HepG2 (cell line): ENCODE results near the gene INHBB. TPM values are rescaled to one million over a fixed set of nuclear protein-coding genes. Genes with fewer than 3 reads are reported as not detected.
A peak's percentile ranks its signal among the peaks of the same experiment; 100 is the strongest.

Source experiments
- CEBPB ChIP-seq: IDR thresholded peaks from 2 replicates; pipeline ENCODE4 v1.6.1; 2011; ENCODE audit warnings: low read depth, low read length, improper control_type of control experiment, borderline replicate concordance
- FOSL2 ChIP-seq: sonication (generic); formaldehyde crosslinking; IDR thresholded peaks from 2 replicates; pipeline ENCODE4 v1.4.0; 2020; ENCODE audit warnings: missing genetic modification reagents
- HDAC1 ChIP-seq: sonication (generic); formaldehyde crosslinking; IDR thresholded peaks from 2 replicates; pipeline ENCODE4 v1.5.1; 2020; ENCODE audit warnings: mild to moderate bottlenecking, missing genetic modification reagents
- HNRNPH1 ChIP-seq: fragments of 200-400 bp; formaldehyde crosslinking; optimal IDR thresholded peaks from 2 replicates; pipeline ENCODE3; 2017; ENCODE audit warnings: mild to moderate bottlenecking, low read depth, low read length
- PAX8 ChIP-seq: sonication (generic); formaldehyde crosslinking; IDR thresholded peaks from 2 replicates; pipeline ENCODE4 v1.8.0; 2022; ENCODE audit warnings: mild to moderate bottlenecking, missing genetic modification reagents, borderline replicate concordance
- SMAD9 ChIP-seq: sonication (generic); formaldehyde crosslinking; IDR thresholded peaks from 2 replicates; pipeline ENCODE4 v1.5.1; 2020; ENCODE audit warnings: mild to moderate bottlenecking, missing genetic modification reagents
- XRCC5 ChIP-seq: fragments of 200-400 bp; formaldehyde crosslinking; optimal IDR thresholded peaks from 2 replicates; pipeline ENCODE3; 2017; ENCODE audit warnings: mild to moderate bottlenecking, low read length
- ZFP36L2 ChIP-seq: sonication (generic); formaldehyde crosslinking; IDR thresholded peaks from 2 replicates; pipeline ENCODE4 v1.4.0; 2020; ENCODE audit warnings: missing genetic modification reagents
- ZMYM2 ChIP-seq: sonication (generic); formaldehyde crosslinking; IDR thresholded peaks from 2 replicates; pipeline ENCODE4 v1.8.0; 2022; ENCODE audit warnings: mild to moderate bottlenecking, missing genetic modification reagents
- ZNF296 ChIP-seq: sonication (generic); formaldehyde crosslinking; conservative IDR thresholded peaks from 2 replicates; pipeline ENCODE4 v1.5.0; 2020; ENCODE audit warnings: mild to moderate bottlenecking, missing genetic modification reagents
- ZNF777 ChIP-seq: sonication (generic); formaldehyde crosslinking; IDR thresholded peaks from 2 replicates; pipeline ENCODE4 v1.4.0; 2020; ENCODE audit warnings: missing genetic modification reagents
- polyA plus RNA-seq, 8 experiments: library from polyadenylated mRNA; depleted of rRNA in 3 of 8; stranded (reverse) in 7 of 8; unstranded in 1 of 8; fragments of >200 nt; fragmentation: Illumina TruSeq in 4 of 8; extraction: Trizol in 4 of 8; gene quantifications; 2 replicates each; pipeline versions ENCODE4 v1.2.1 to v1.2.3, GENCODE V29; 2011 to 2016; ENCODE audit warnings: low read depth in 4 of 8, missing spikeins in 1 of 8, mixed read lengths in 1 of 8; ENCODE audit not compliant: insufficient read depth in 1 of 8
- total RNA-seq, 5 experiments: library from RNA; depleted of rRNA; stranded (reverse); fragments of >200 nt; fragmentation: Illumina TruSeq; extraction: Trizol; gene quantifications; 2 replicates each; pipeline ENCODE4 v1.2.3, GENCODE V29; 2016; ENCODE audit warnings: low read depth in 1 of 5
- TF ChIP-seq, protein P1 (sequence below): IDR thresholded peaks from 2 replicates; pipeline ENCODE4 v1.4.0; 2020; ENCODE audit warnings: mild to moderate bottlenecking, missing genetic modification reagents
- TF ChIP-seq, protein P2 (sequence below): sonication (generic); formaldehyde crosslinking; IDR thresholded peaks from 2 replicates; pipeline ENCODE4 v1.8.0; 2022; ENCODE audit warnings: mild to moderate bottlenecking, missing genetic modification reagents, moderate library complexity
- TF ChIP-seq, protein P3 (sequence below): sonication (generic); formaldehyde crosslinking; conservative IDR thresholded peaks from 2 replicates; pipeline ENCODE4 v1.4.0; 2020; ENCODE audit warnings: missing genetic modification reagents
- TF ChIP-seq, protein P4 (sequence below): sonication (generic); formaldehyde crosslinking; IDR thresholded peaks from 2 replicates; pipeline ENCODE4 v1.4.0; 2020; ENCODE audit warnings: mild to moderate bottlenecking, missing genetic modification reagents
- TF ChIP-seq, protein P5 (sequence below): sonication (generic); formaldehyde crosslinking; IDR thresholded peaks from 2 replicates; pipeline ENCODE4 v1.4.0; 2020; ENCODE audit warnings: missing genetic modification reagents, borderline replicate concordance
- TF ChIP-seq, protein P6 (sequence below): sonication (generic); formaldehyde crosslinking; IDR thresholded peaks from 2 replicates; pipeline ENCODE4 v1.5.0; 2020; ENCODE audit warnings: mild to moderate bottlenecking, missing genetic modification reagents

The INHBB gene
- total and polyA plus RNA-seq, 2 of the 13 experiments (the other 11 are each of a cell fraction or from before 2014, with no cell fraction given), result 0.20 to 1.7 TPM

DNA sequence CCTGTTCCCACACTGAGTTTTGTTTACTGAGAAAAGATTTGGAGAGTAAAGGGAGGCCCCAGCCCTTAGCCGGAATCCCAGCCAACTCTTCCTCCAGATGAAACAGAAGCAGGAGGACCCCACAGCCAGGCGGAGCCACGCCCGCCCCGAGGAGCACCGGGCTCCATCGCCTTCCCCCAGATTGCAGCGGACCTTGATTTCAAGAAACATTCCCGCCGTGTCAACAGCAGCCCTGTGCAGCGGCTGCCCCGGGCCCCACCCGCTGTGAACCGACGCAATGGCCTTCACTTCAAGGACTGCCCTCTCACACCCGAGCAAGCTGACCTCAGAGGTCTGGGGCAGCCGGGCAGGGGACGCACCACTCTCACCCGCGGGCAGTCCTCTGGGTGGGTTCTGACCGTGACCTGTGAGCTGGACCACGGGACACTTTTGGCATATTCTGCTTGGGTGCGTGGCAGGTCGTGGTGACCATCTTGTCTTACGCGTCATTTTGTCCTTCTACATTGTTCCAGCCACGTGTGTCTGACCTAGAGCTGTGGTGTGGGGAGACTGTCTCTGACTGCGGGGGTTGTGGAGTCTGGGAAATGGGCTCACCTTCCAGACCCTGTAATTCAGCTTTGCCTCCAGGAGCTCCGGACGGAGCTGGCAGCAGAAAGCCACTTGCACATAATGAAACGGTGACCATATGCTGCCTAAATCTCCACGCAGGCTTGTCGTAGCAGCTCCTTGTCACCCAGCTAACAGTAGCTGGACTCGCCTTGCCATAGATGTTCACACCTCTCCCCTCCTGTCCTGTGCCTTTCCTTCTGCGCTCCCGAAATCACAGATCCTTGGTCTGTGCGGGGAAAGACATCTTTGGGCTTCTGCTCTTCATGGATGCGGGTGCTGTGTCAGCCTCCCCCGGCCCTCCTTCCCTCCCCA, 32.0 kb upstream of the INHBB start (continued):
- TF ChIP-seq, protein P1, sequence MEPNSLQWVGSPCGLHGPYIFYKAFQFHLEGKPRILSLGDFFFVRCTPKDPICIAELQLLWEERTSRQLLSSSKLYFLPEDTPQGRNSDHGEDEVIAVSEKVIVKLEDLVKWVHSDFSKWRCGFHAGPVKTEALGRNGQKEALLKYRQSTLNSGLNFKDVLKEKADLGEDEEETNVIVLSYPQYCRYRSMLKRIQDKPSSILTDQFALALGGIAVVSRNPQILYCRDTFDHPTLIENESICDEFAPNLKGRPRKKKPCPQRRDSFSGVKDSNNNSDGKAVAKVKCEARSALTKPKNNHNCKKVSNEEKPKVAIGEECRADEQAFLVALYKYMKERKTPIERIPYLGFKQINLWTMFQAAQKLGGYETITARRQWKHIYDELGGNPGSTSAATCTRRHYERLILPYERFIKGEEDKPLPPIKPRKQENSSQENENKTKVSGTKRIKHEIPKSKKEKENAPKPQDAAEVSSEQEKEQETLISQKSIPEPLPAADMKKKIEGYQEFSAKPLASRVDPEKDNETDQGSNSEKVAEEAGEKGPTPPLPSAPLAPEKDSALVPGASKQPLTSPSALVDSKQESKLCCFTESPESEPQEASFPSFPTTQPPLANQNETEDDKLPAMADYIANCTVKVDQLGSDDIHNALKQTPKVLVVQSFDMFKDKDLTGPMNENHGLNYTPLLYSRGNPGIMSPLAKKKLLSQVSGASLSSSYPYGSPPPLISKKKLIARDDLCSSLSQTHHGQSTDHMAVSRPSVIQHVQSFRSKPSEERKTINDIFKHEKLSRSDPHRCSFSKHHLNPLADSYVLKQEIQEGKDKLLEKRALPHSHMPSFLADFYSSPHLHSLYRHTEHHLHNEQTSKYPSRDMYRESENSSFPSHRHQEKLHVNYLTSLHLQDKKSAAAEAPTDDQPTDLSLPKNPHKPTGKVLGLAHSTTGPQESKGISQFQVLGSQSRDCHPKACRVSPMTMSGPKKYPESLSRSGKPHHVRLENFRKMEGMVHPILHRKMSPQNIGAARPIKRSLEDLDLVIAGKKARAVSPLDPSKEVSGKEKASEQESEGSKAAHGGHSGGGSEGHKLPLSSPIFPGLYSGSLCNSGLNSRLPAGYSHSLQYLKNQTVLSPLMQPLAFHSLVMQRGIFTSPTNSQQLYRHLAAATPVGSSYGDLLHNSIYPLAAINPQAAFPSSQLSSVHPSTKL (CRISPR knock-in tag), result peak; percentile 68
- TF ChIP-seq, protein P2, sequence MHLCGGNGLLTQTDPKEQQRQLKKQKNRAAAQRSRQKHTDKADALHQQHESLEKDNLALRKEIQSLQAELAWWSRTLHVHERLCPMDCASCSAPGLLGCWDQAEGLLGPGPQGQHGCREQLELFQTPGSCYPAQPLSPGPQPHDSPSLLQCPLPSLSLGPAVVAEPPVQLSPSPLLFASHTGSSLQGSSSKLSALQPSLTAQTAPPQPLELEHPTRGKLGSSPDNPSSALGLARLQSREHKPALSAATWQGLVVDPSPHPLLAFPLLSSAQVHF (CRISPR knock-in tag), result no peak
- TF ChIP-seq, protein P3, sequence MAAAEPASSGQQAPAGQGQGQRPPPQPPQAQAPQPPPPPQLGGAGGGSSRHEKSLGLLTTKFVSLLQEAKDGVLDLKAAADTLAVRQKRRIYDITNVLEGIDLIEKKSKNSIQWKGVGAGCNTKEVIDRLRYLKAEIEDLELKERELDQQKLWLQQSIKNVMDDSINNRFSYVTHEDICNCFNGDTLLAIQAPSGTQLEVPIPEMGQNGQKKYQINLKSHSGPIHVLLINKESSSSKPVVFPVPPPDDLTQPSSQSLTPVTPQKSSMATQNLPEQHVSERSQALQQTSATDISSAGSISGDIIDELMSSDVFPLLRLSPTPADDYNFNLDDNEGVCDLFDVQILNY (CRISPR knock-in tag), result 0 out of 2 replicates have a peak, but pooled peaks have one; percentile 35
- TF ChIP-seq ZMYM2 (CRISPR knock-in tag) (no peak), CEBPB (no peak), ZNF296 (CRISPR knock-in tag) (no peak), HNRNPH1 (no peak), PAX8 (CRISPR knock-in tag) (0 out of 2 replicates have a peak, but pooled peaks have one; percentile 47), ZNF777 (no peak), SMAD9 (CRISPR knock-in tag) (no peak), ZFP36L2 (CRISPR knock-in tag) (no peak), XRCC5 (no peak), FOSL2 (CRISPR knock-in tag) (peak; percentile 24; the same call in 1 of the 2 replicates), HDAC1 (peak; percentile 55)
- TF ChIP-seq, protein P4, sequence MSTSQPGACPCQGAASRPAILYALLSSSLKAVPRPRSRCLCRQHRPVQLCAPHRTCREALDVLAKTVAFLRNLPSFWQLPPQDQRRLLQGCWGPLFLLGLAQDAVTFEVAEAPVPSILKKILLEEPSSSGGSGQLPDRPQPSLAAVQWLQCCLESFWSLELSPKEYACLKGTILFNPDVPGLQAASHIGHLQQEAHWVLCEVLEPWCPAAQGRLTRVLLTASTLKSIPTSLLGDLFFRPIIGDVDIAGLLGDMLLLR (CRISPR knock-in tag), result no peak; the same call in 1 of the 2 replicates
- TF ChIP-seq, protein P5, sequence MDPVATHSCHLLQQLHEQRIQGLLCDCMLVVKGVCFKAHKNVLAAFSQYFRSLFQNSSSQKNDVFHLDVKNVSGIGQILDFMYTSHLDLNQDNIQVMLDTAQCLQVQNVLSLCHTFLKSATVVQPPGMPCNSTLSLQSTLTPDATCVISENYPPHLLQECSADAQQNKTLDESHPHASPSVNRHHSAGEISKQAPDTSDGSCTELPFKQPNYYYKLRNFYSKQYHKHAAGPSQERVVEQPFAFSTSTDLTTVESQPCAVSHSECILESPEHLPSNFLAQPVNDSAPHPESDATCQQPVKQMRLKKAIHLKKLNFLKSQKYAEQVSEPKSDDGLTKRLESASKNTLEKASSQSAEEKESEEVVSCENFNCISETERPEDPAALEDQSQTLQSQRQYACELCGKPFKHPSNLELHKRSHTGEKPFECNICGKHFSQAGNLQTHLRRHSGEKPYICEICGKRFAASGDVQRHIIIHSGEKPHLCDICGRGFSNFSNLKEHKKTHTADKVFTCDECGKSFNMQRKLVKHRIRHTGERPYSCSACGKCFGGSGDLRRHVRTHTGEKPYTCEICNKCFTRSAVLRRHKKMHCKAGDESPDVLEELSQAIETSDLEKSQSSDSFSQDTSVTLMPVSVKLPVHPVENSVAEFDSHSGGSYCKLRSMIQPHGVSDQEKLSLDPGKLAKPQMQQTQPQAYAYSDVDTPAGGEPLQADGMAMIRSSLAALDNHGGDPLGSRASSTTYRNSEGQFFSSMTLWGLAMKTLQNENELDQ, result no peak
- TF ChIP-seq, protein P6, sequence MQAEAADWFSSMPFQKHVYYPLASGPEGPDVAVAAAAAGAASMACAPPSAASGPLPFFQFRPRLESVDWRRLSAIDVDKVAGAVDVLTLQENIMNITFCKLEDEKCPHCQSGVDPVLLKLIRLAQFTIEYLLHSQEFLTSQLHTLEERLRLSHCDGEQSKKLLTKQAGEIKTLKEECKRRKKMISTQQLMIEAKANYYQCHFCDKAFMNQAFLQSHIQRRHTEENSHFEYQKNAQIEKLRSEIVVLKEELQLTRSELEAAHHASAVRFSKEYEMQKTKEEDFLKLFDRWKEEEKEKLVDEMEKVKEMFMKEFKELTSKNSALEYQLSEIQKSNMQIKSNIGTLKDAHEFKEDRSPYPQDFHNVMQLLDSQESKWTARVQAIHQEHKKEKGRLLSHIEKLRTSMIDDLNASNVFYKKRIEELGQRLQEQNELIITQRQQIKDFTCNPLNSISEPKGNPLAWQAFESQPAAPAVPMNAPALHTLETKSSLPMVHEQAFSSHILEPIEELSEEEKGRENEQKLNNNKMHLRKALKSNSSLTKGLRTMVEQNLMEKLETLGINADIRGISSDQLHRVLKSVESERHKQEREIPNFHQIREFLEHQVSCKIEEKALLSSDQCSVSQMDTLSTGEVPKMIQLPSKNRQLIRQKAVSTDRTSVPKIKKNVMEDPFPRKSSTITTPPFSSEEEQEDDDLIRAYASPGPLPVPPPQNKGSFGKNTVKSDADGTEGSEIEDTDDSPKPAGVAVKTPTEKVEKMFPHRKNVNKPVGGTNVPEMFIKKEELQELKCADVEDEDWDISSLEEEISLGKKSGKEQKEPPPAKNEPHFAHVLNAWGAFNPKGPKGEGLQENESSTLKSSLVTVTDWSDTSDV (CRISPR knock-in tag), result no peak
